Measurements from ENCODE around the gene C1orf87. TPM values are rescaled to one million over a fixed set of nuclear protein-coding genes. Genes with fewer than 3 reads are reported as not detected.

The C1orf87 gene
- total and polyA plus RNA-seq, 4 donors: 0.23 to 1.0 (median 0.45) TPM

DNA sequence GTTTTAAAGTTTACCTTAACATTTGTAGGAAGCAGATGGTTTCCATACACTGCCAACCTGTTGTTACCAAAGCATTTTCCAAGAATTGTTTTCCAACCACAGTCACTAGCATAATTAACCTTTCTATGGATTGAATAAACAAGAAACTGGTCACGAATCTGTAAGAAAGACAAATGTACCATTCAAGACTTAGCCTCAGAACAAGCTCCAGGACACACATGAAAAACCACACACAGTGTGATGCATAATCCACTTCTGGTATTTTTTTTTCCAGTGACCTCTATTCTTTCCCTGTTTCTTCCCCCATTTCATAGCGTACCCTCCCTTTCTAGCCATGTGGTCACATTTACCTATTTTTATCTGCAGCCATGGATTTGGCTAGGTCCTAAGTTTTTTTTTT, 29.6 kb upstream of the C1orf87 start:
- no peak for ATAC-seq (ENCODE audit: low FRiP score)
- 48 to 68% methylated on average over 2 of the region's 2 CpGs for WGBS, 2 donors
- intact Hi-C loops (cut with DNase I): no loop called here

DNA sequence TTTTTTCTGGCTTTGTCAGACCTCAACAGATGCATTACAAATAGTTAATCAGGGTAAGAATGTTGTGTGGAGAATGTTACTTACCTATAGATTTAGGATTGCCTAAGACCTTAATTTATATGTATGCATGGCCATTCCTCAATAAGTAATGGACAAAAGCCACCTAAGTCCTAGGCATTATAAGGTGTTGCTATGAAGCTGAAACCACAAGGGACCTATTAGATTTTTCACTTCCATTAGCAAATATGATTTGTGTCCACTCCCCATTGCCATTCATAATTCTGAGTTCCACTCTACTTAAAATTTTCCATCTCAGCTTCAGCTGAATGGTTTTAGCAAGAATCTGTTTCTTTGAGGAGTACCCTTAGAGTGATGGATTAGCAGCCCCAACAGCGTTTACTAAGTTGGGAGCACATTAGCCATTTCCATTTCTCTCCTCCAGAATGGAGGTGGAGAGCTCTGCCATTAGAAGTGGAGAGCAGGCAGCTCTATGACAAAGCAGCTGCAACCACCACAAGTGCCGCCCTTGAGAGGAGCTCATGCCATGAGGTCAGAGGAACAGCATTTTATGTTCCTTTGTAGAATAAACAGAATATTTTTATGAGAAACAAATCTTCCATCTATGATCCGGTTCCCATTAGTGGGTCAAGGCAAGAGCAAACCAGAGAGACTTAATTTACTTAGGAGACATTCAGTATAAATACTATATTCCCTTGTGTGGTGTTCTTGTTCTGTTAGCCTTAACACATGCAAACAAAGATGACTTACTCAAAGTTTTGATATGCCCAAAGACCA, 28.9 kb upstream of the C1orf87 start:
- intact Hi-C loops (cut with DNase I): no loop called here
- ATAC-seq (ENCODE audit: low FRiP score) (no peak), DNase-seq (no peak)
- Histone ChIP-seq H3K36me3 (ENCODE audit: control insufficient read depth in 1 of 2, insufficient read depth in 2 of 2, low read length in 1 of 2) (no peaks in the 10 kb centered on the region), H3K4me3 (ENCODE audit: low read length in 2 of 2) (no peak overlapping the region), H3K27ac (ENCODE audit: low read depth in 1 of 2, low read length in 2 of 2) (no peak overlapping the region), H3K27me3 (ENCODE audit: control insufficient read depth in 1 of 2, insufficient read depth in 2 of 2, low read length in 1 of 2) (no peaks in the 10 kb centered on the region), H3K9me3 (ENCODE audit: control insufficient read depth, low read length) (peaks cover 1% of the 10 kb centered on the region), H3K4me1 (ENCODE audit: control insufficient read depth in 1 of 2, insufficient read depth in 2 of 2, low read length in 2 of 2) (no peaks in the 10 kb centered on the region)
- 88 to 91% methylated on average over 3 of the region's 3 CpGs for WGBS, 2 donors

More for the DNA sequence above, 29.6 kb upstream of the C1orf87 start:
- no peak overlapping the region for H3K4me3 ChIP-seq (ENCODE audit: low read length in 2 of 2)
- H3K27ac ChIP-seq (ENCODE audit: low read depth in 1 of 2, low read length in 2 of 2): no peak overlapping the region
- peaks cover 1% of the 10 kb centered on the region for H3K9me3 ChIP-seq (ENCODE audit: control insufficient read depth, low read length)
- no peaks in the 10 kb centered on the region for H3K36me3 ChIP-seq (ENCODE audit: control insufficient read depth in 1 of 2, insufficient read depth in 2 of 2, low read length in 1 of 2)
- no peaks in the 10 kb centered on the region for H3K4me1 ChIP-seq (ENCODE audit: control insufficient read depth in 1 of 2, insufficient read depth in 2 of 2, low read length in 2 of 2)
- no peaks in the 10 kb centered on the region for H3K27me3 ChIP-seq (ENCODE audit: control insufficient read depth in 1 of 2, insufficient read depth in 2 of 2, low read length in 1 of 2)
- no peak for DNase-seq

DNA sequence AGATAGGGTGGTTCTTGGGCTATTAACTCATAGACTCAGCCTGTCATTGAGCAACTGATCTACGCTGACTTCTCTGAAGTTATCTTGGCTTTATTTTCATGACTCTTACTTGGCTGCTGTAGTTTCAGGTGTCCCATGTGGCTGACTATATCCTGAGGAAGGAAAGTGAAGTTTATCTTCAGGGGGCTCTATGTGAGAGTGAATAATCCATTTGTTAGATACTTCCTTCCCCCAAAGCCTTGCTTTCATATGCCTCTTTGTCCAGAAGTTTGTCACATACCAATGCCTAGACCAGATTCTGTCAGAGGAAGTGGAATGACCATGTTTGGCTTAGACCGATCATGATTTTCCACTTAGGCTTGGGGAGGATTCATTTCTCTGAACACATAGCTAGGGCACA, 27.9 kb upstream of the C1orf87 start:
- no peak overlapping the region for H3K27ac ChIP-seq (ENCODE audit: low read depth in 1 of 2, low read length in 2 of 2)
- H3K36me3 ChIP-seq (ENCODE audit: control insufficient read depth in 1 of 2, insufficient read depth in 2 of 2, low read length in 1 of 2): no peaks in the 10 kb centered on the region
- intact Hi-C loops (cut with DNase I): no loop called here
- H3K4me1 ChIP-seq (ENCODE audit: control insufficient read depth in 1 of 2, insufficient read depth in 2 of 2, low read length in 2 of 2): no peaks in the 10 kb centered on the region
- ATAC-seq (ENCODE audit: low FRiP score) (no peak), DNase-seq (no peak)
- H3K9me3 ChIP-seq (ENCODE audit: control insufficient read depth, low read length): peaks cover 1% of the 10 kb centered on the region
- no peak overlapping the region for H3K4me3 ChIP-seq (ENCODE audit: low read length in 2 of 2)
- 94% methylated on average over 2 of the region's 2 CpGs for WGBS, 2 donors
- H3K27me3 ChIP-seq (ENCODE audit: control insufficient read depth in 1 of 2, insufficient read depth in 2 of 2, low read length in 1 of 2): no peaks in the 10 kb centered on the region

DNA sequence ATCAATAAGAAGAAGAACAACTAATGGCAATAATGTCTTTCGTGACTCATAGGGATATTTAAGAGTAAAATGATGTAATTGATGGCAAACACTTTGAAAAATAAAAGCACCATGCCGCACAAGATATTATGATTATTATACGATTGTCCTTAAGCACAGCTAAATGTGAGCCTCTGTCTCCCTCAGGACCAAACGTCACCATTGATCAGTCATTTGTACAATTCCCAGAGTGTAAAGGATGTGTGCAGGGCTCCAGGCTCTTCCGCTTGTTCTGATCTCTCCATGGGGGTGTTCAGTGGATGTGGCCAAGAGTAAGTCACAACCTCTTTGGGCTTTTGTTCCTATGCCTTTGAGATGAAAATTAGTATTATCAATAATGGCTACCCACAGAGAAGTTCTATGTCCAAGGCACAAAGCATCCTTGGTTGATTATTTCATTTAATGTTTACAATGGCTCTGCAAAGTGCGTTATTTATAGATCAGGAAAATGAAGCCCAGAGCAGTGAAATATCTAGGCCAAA, 17.7 kb upstream of the C1orf87 start:
- Histone ChIP-seq H3K9me3 (ENCODE audit: control insufficient read depth, low read length) (no peaks in the 10 kb centered on the region), H3K27ac (ENCODE audit: low read depth in 1 of 2, low read length in 2 of 2) (no peak overlapping the region), H3K4me3 (ENCODE audit: low read length in 2 of 2) (no peak overlapping the region), H3K27me3 (ENCODE audit: control insufficient read depth in 1 of 2, insufficient read depth in 2 of 2, low read length in 1 of 2) (no peaks in the 10 kb centered on the region), H3K4me1 (ENCODE audit: control insufficient read depth in 1 of 2, insufficient read depth in 2 of 2, low read length in 2 of 2) (peaks cover 0 to 3% of the 10 kb centered on the region in 2 donors), H3K36me3 (ENCODE audit: control insufficient read depth in 1 of 2, insufficient read depth in 2 of 2, low read length in 1 of 2) (no peaks in the 10 kb centered on the region)
- WGBS, 2 donors: 90 to 91% methylated on average over 6 of the region's 6 CpGs
- ATAC-seq (ENCODE audit: low FRiP score): no peak
- no peak for DNase-seq
- intact Hi-C loops (cut with DNase I): no loop called here

DNA sequence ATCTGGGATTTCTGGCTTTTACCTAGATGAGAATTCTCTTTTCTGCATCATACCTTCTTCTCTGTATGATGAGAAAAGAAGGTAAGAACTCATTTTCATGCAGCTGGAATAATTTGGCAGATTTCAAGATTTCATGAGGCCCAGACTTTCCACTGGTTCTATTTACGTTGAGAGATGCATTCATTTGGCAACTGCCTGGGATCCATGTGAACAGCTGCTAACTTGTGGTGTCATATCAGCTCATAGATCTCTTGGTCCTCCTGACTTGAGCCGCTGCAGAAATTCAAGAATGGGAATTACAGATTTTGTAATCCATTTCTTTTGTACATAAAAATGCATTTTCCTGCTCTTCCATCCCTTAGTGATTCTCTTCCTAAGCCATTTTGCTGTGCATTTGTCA, 17.1 kb upstream of the C1orf87 start:
- intact Hi-C loops (cut with DNase I): no loop called here
- H3K27me3 ChIP-seq (ENCODE audit: control insufficient read depth in 1 of 2, insufficient read depth in 2 of 2, low read length in 1 of 2): no peaks in the 10 kb centered on the region
- ATAC-seq (ENCODE audit: low FRiP score): no peak
- no peak overlapping the region for H3K4me3 ChIP-seq (ENCODE audit: low read length in 2 of 2)
- H3K27ac ChIP-seq (ENCODE audit: low read depth in 1 of 2, low read length in 2 of 2): no peak overlapping the region
- H3K36me3 ChIP-seq (ENCODE audit: control insufficient read depth in 1 of 2, insufficient read depth in 2 of 2, low read length in 1 of 2): no peaks in the 10 kb centered on the region
- peaks cover 0 to 3% of the 10 kb centered on the region in 2 donors for H3K4me1 ChIP-seq (ENCODE audit: control insufficient read depth in 1 of 2, insufficient read depth in 2 of 2, low read length in 2 of 2)
- no peaks in the 10 kb centered on the region for H3K9me3 ChIP-seq (ENCODE audit: control insufficient read depth, low read length)
- DNase-seq: no peak
- 66 to 90% methylated on average over 2 of the region's 2 CpGs for WGBS, 2 donors

DNA sequence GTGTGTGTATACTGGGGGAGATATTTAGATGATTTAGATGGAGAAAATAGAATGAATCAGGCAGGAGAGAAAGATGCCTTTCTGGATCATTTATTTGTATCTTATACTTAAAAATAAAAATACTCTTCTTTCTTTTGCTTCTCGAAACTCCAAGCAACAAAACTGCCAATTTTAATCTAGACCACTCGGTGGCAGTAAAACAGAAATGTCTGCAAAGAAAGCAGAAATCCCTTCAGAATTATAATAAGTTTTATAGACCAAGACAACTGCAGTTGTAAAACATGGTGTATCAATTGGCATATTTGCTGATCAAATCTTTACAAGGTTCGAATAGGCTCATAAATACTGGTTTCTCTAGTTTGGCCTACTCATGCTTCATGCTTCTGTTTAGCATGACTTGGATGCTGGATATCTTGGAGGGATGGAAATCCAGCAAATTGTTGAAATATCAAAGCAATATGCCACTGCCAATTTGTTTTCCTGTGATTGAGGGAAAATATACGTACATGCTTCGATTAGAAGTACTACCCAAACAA, 15.1 kb upstream of the C1orf87 start:
- 49 to 51% methylated on average over 5 of the region's 5 CpGs for WGBS, 2 donors

DNA sequence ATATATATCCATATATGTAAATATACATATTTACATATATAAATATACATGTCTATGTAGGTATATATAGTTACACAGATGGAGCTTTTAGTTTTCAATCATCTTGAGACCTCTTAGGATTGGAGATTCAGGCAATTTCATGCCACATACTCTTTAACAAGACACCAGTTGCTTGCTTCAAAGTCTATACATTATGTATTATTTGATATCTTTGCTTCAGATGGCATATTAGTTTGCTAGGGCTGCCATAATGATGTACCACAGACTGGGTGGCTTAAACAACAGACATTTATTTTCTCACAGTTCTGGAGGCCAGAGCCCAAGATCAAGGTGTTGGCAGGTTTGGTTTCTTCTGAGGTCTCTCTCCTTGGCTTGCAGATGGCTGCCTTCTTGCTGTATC, 14.1 kb upstream of the C1orf87 start:
- no peak for DNase-seq
- H3K27me3 ChIP-seq (ENCODE audit: control insufficient read depth in 1 of 2, insufficient read depth in 2 of 2, low read length in 1 of 2): no peaks in the 10 kb centered on the region
- peaks cover 0 to 4% of the 10 kb centered on the region in 2 donors for H3K4me1 ChIP-seq (ENCODE audit: control insufficient read depth in 1 of 2, insufficient read depth in 2 of 2, low read length in 2 of 2)
- no peak overlapping the region for H3K27ac ChIP-seq (ENCODE audit: low read depth in 1 of 2, low read length in 2 of 2)
- H3K36me3 ChIP-seq (ENCODE audit: control insufficient read depth in 1 of 2, insufficient read depth in 2 of 2, low read length in 1 of 2): no peaks in the 10 kb centered on the region
- intact Hi-C loops (cut with DNase I): no loop called here
- no peaks in the 10 kb centered on the region for H3K9me3 ChIP-seq (ENCODE audit: control insufficient read depth, low read length)
- no peak for ATAC-seq (ENCODE audit: low FRiP score)
- no peak overlapping the region for H3K4me3 ChIP-seq (ENCODE audit: low read length in 2 of 2)

More for the DNA sequence above, 15.1 kb upstream of the C1orf87 start:
- no peak for ATAC-seq (ENCODE audit: low FRiP score)
- H3K4me3 ChIP-seq (ENCODE audit: low read length in 2 of 2): no peak overlapping the region
- intact Hi-C loops (cut with DNase I): no loop called here
- no peaks in the 10 kb centered on the region for H3K36me3 ChIP-seq (ENCODE audit: control insufficient read depth in 1 of 2, insufficient read depth in 2 of 2, low read length in 1 of 2)
- no peaks in the 10 kb centered on the region for H3K27me3 ChIP-seq (ENCODE audit: control insufficient read depth in 1 of 2, insufficient read depth in 2 of 2, low read length in 1 of 2)
- DNase-seq: no peak
- H3K27ac ChIP-seq (ENCODE audit: low read depth in 1 of 2, low read length in 2 of 2): no peak overlapping the region
- H3K9me3 ChIP-seq (ENCODE audit: control insufficient read depth, low read length): no peaks in the 10 kb centered on the region
- peaks cover 0 to 4% of the 10 kb centered on the region in 2 donors for H3K4me1 ChIP-seq (ENCODE audit: control insufficient read depth in 1 of 2, insufficient read depth in 2 of 2, low read length in 2 of 2)

DNA sequence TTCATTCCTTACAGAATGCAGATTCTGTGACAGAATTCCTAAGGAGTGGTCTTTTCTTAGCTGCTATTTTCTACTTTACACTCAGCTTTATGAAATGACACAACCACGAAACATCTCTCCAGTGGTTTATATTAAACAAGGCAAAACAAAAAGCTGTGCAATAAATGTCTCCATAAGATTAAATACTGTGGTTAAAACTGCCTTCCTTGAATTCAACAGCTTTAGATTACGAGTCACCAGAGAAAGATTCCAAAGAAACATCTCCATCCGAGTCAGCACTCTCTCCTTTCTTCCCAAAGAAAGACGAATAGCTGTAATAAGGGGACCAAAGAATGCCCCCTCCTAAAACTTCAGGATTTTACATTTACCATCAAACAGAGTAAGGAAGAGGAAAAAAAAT, 4.6 kb upstream of the C1orf87 start:
- Histone ChIP-seq H3K4me3 (ENCODE audit: low read length in 2 of 2) (no peak overlapping the region), H3K9me3 (ENCODE audit: control insufficient read depth, low read length) (no peaks in the 10 kb centered on the region), H3K27ac (ENCODE audit: low read depth in 1 of 2, low read length in 2 of 2) (no peak overlapping the region), H3K36me3 (ENCODE audit: control insufficient read depth in 1 of 2, insufficient read depth in 2 of 2, low read length in 1 of 2) (no peaks in the 10 kb centered on the region), H3K27me3 (ENCODE audit: control insufficient read depth in 1 of 2, insufficient read depth in 2 of 2, low read length in 1 of 2) (no peaks in the 10 kb centered on the region), H3K4me1 (ENCODE audit: control insufficient read depth in 1 of 2, insufficient read depth in 2 of 2, low read length in 2 of 2) (no peaks in the 10 kb centered on the region)
- no peak for DNase-seq
- no peak for ATAC-seq (ENCODE audit: low FRiP score)
- whole genome bisulfite sequencing, 2 donors: 92% methylated on average over 4 of the region's 4 CpGs
- intact Hi-C loops (cut with DNase I): loop anchor here in 1 of 2 donors (5.0 kb wide), 1 partner anchor 49 kb away; no protein-coding TSS in a partner anchor

DNA sequence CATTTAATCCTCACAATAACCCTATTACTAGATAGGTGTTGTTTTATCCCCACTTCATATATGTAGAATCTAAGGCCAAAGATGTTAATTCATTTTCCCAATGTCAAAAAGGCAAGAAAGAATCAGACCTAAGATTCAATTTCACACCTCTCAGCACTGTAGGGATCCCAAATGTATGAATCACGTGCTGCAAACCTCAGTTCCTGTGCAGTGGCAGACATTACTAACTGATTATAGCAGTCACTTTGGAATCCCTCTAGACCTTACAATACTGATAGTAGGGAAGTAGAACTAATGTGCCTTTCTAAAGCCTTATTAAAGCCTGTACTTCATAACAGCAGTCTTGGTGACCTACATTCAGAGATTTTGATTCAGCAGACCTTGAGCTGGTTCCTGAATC, 2.3 kb downstream of the C1orf87 start:
- Histone ChIP-seq H3K27ac (ENCODE audit: low read depth in 1 of 2, low read length in 2 of 2) (no peak overlapping the region), H3K4me1 (ENCODE audit: control insufficient read depth in 1 of 2, insufficient read depth in 2 of 2, low read length in 2 of 2) (peaks cover 0 to 7% of the 10 kb centered on the region in 2 donors), H3K27me3 (ENCODE audit: control insufficient read depth in 1 of 2, insufficient read depth in 2 of 2, low read length in 1 of 2) (no peaks in the 10 kb centered on the region), H3K4me3 (ENCODE audit: low read length in 2 of 2) (no peak overlapping the region), H3K9me3 (ENCODE audit: control insufficient read depth, low read length) (no peaks in the 10 kb centered on the region), H3K36me3 (ENCODE audit: control insufficient read depth in 1 of 2, insufficient read depth in 2 of 2, low read length in 1 of 2) (no peaks in the 10 kb centered on the region)
- WGBS, 2 donors: 51 to 52% methylated on average over 1 of the region's 1 CpG
- DNase-seq: no peak
- no peak for ATAC-seq (ENCODE audit: low FRiP score)
- intact Hi-C loops (cut with DNase I): no loop called here

All from aorta (tissue), 5 donors.